CD4-positive, alpha-beta T cell treated with Interleukin-21 for 1 hour (primary cell): ENCODE measurements around the gene PACRG.
"Not testable (repeated sequence)": the region's sequence is repeated elsewhere in the genome, so short reads cannot be mapped to it uniquely, and the experiment has no call there.

Experiments used
- DNase-seq: peaks from one replicate; pipeline ENCODE4 v3.0.0-alpha.2; 2020

Gene PACRG

GRCh38 chr6:163301726-163302635 is 574.2 kb downstream of the PACRG start:
- DNase-seq: no peak

GRCh38 chr6:163302747-163303146 is 575.0 kb downstream of the PACRG start:
- DNase-seq: no peak

GRCh38 chr6:163306000-163306399 is 578.2 kb downstream of the PACRG start:
- no peak for DNase-seq

GRCh38 chr6:163308629-163309440 is 581.1 kb downstream of the PACRG start:
- DNase-seq: no peak

GRCh38 chr6:163309491-163310026 is 581.8 kb downstream of the PACRG start:
- no peak for DNase-seq

- no peak for DNase-seq
These were observed 582.6 kb downstream of the PACRG start for GRCh38 chr6:163310096-163310972.

- DNase-seq: no peak
These were observed 583.2 kb downstream of the PACRG start for GRCh38 chr6:163310973-163311383.

- DNase-seq: no peak
These were observed 584.1 kb downstream of the PACRG start for GRCh38 chr6:163311830-163312229.

- no peak for DNase-seq
These were observed 585.8 kb downstream of the PACRG start for GRCh38 chr6:163313566-163313965.

GRCh38 chr6:163313981-163314380 is 586.2 kb downstream of the PACRG start:
- no peak for DNase-seq

- no peak for DNase-seq
These were observed 587.2 kb downstream of the PACRG start for GRCh38 chr6:163314791-163315470.

GRCh38 chr6:163316866-163317495 is 589.2 kb downstream of the PACRG start:
- not testable (repeated sequence) for DNase-seq

- DNase-seq: no peak
These were observed 590.5 kb downstream of the PACRG start for GRCh38 chr6:163318071-163318786.

- DNase-seq: no peak
These were observed 592.0 kb downstream of the PACRG start for GRCh38 chr6:163319609-163320366.

- no peak for DNase-seq
These were observed 592.6 kb downstream of the PACRG start for GRCh38 chr6:163320402-163320801.

- DNase-seq: no peak
These were observed 593.0 kb downstream of the PACRG start for GRCh38 chr6:163320804-163321203.

GRCh38 chr6:163321717-163322116 is 593.9 kb downstream of the PACRG start:
- DNase-seq: no peak

GRCh38 chr6:163323274-163323673 is 595.5 kb downstream of the PACRG start:
- DNase-seq: no peak

- no peak for DNase-seq
These were observed 595.9 kb downstream of the PACRG start for GRCh38 chr6:163323705-163324104.

- DNase-seq: no peak
These were observed 596.5 kb downstream of the PACRG start for GRCh38 chr6:163324326-163324687.
